ENCODE measurements around the gene ARPC1B.

ARPC1B gene

GRCh38 chr7:99395616-99396327, 21.2 kb downstream of the ARPC1B start:
- no peak overlapping the region for H2AFZ ChIP-seq (ENCODE audit: low read length)
- no peaks in the 10 kb centered on the region for H3K4me1 ChIP-seq (ENCODE audit: insufficient read depth, low read length, poor library complexity, severe bottlenecking)
- H3K27me3 ChIP-seq (ENCODE audit: insufficient read depth, low read length, poor library complexity, severe bottlenecking) = no peaks in the 10 kb centered on the region
- no peaks in the 10 kb centered on the region for H3F3A ChIP-seq (ENCODE audit: low read depth)
- H4K20me1 ChIP-seq (ENCODE audit: insufficient read depth, low read length, poor library complexity, severe bottlenecking) = peaks cover 5% of the 10 kb centered on the region
- H3K36me3 ChIP-seq (ENCODE audit: insufficient read depth, low read length) = peaks cover 92% of the 10 kb centered on the region; the same call in 1 of the 2 replicates
- H3K4me2 ChIP-seq (ENCODE audit: low read depth, low read length, poor library complexity, severe bottlenecking) = no peak overlapping the region
- no peak overlapping the region for H3K9ac ChIP-seq (ENCODE audit: low read depth, low read length, poor library complexity, severe bottlenecking)
- H3K79me2 ChIP-seq (ENCODE audit: insufficient read depth, low read length) = no peaks in the 10 kb centered on the region
- no peaks in the 10 kb centered on the region for H3K9me2 ChIP-seq (replicated peaks; ENCODE audit: low read depth, low read length)
- H3K9me3 ChIP-seq (ENCODE audit: insufficient read depth, low read depth, low read length) = no peaks in the 10 kb centered on the region
- H3K4me3 ChIP-seq (ENCODE audit: low read length, poor library complexity, severe bottlenecking) = no peak overlapping the region
- TF ChIP-seq CTCF (conservative IDR thresholded peaks at IDR 0.05; ENCODE audit: low read length) (no peak), EZH2phosphoT487 (IDR thresholded peaks at IDR 0.05; ENCODE audit: borderline replicate concordance) (no peak)

GRCh38 chr7:99396418-99397296, 22.1 kb downstream of the ARPC1B start:
- no peak overlapping the region for H3K4me2 ChIP-seq (ENCODE audit: low read depth, low read length, poor library complexity, severe bottlenecking)
- no peak overlapping the region for H3K4me3 ChIP-seq (ENCODE audit: low read length, poor library complexity, severe bottlenecking)
- no peak overlapping the region for H2AFZ ChIP-seq (ENCODE audit: low read length)
- no peaks in the 10 kb centered on the region for H3K79me2 ChIP-seq (ENCODE audit: insufficient read depth, low read length)
- H3F3A ChIP-seq (ENCODE audit: low read depth) = no peaks in the 10 kb centered on the region
- no peaks in the 10 kb centered on the region for H3K27me3 ChIP-seq (ENCODE audit: insufficient read depth, low read length, poor library complexity, severe bottlenecking)
- TF ChIP-seq CTCF (conservative IDR thresholded peaks at IDR 0.05; ENCODE audit: low read length) (no peak), EZH2phosphoT487 (IDR thresholded peaks at IDR 0.05; ENCODE audit: borderline replicate concordance) (no peak)
- no peaks in the 10 kb centered on the region for H3K9me3 ChIP-seq (ENCODE audit: insufficient read depth, low read depth, low read length)
- no peak overlapping the region for H3K9ac ChIP-seq (ENCODE audit: low read depth, low read length, poor library complexity, severe bottlenecking)
- no peaks in the 10 kb centered on the region for H3K9me2 ChIP-seq (replicated peaks; ENCODE audit: low read depth, low read length)
- H3K4me1 ChIP-seq (ENCODE audit: insufficient read depth, low read length, poor library complexity, severe bottlenecking) = no peaks in the 10 kb centered on the region
- peaks cover 5% of the 10 kb centered on the region for H4K20me1 ChIP-seq (ENCODE audit: insufficient read depth, low read length, poor library complexity, severe bottlenecking)
- H3K36me3 ChIP-seq (ENCODE audit: insufficient read depth, low read length) = peaks cover 89% of the 10 kb centered on the region; the same call in 1 of the 2 replicates

- no peaks in the 10 kb centered on the region for H3K9me2 ChIP-seq (replicated peaks; ENCODE audit: low read depth, low read length)
- H3K4me2 ChIP-seq (ENCODE audit: low read depth, low read length, poor library complexity, severe bottlenecking) = no peak overlapping the region
- TF ChIP-seq EZH2phosphoT487 (IDR thresholded peaks at IDR 0.05; ENCODE audit: borderline replicate concordance) (no peak), CTCF (conservative IDR thresholded peaks at IDR 0.05; ENCODE audit: low read length) (no peak)
- H3K27me3 ChIP-seq (ENCODE audit: insufficient read depth, low read length, poor library complexity, severe bottlenecking) = no peaks in the 10 kb centered on the region
- no peak overlapping the region for H3K9ac ChIP-seq (ENCODE audit: low read depth, low read length, poor library complexity, severe bottlenecking)
- H3K79me2 ChIP-seq (ENCODE audit: insufficient read depth, low read length) = no peaks in the 10 kb centered on the region
- H3K4me3 ChIP-seq (ENCODE audit: low read length, poor library complexity, severe bottlenecking) = no peak overlapping the region
- peaks cover 5% of the 10 kb centered on the region for H4K20me1 ChIP-seq (ENCODE audit: insufficient read depth, low read length, poor library complexity, severe bottlenecking)
- no peaks in the 10 kb centered on the region for H3K9me3 ChIP-seq (ENCODE audit: insufficient read depth, low read depth, low read length)
- H3F3A ChIP-seq (ENCODE audit: low read depth) = no peaks in the 10 kb centered on the region
- peaks cover 86% of the 10 kb centered on the region; the same call in 1 of the 2 replicates for H3K36me3 ChIP-seq (ENCODE audit: insufficient read depth, low read length)
- no peak overlapping the region for H2AFZ ChIP-seq (ENCODE audit: low read length)
- H3K4me1 ChIP-seq (ENCODE audit: insufficient read depth, low read length, poor library complexity, severe bottlenecking) = no peaks in the 10 kb centered on the region
Observed at GRCh38 chr7:99397297-99397983, 22.9 kb downstream of the ARPC1B start.
